Endometrial microvascular endothelial cells (primary cell): ENCODE results near the gene RASAL2. TPM values are rescaled to one million over a fixed set of nuclear protein-coding genes. Genes with fewer than 3 reads are reported as not detected.
"Not testable (repeated sequence)": the region's sequence is repeated elsewhere in the genome, so short reads cannot be mapped to it uniquely, and the experiment has no call there.

Source experiments
- in situ Hi-C: cut with HindIII; loops from 2 replicates; pipeline ENCODE4 v1.10.0; 2017; ENCODE audit warnings: low sequenced_read_pairs, low pct_unique_long_range_greater_than_20kb; ENCODE audit errors: inconsistent ontology term
- total RNA-seq: library from RNA; depleted of rRNA; stranded (reverse); fragments of >200 nt; gene quantifications from one replicate; pipeline ENCODE4 v1.2.3, GENCODE V29; 2015; ENCODE audit errors: inconsistent ontology term

The RASAL2 gene
- total RNA-seq, 1 donor from 2014 or later, result 11.8 TPM

DNA sequence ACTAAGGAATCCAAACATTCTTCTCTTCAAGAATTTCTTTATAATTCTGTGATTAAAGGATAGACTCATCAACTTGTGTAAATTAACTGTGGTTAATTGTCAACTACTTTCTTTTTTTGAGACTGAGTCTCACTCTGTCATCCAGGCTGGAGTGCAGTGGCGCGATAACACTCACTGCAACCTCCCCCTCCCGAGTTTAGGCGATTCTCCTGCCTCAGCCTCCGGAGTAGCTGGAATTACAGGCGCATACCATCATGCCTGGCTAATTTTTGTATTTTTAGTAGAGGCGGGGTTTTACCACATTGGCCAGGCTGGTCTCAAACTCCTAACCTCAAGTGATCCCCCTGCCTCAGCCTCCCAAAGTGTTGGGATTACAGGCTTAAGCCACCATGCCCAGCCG is 296.4 kb downstream of the RASAL2 start:
- in situ Hi-C loops, result not testable (repeated sequence)

DNA sequence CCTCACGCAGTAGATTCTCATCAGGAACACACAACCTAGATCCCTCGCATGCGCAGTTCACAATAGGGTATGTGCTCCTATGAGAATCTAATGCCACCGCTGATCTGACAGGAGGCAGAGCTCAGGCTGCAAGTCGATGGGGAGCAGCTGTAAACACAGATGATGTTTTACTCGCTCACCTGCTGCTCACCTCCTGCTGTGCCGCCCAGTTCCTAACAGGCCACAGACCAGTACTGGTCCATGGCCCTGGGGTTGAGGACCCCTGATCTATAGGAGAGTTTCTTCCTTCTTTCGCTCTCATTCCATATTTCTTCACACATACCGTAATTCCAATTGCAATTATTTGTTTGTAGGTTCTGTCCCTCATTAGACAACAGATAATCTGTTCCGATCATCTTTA is 299.5 kb downstream of the RASAL2 start:
- in situ Hi-C loops, result no loop called here

DNA sequence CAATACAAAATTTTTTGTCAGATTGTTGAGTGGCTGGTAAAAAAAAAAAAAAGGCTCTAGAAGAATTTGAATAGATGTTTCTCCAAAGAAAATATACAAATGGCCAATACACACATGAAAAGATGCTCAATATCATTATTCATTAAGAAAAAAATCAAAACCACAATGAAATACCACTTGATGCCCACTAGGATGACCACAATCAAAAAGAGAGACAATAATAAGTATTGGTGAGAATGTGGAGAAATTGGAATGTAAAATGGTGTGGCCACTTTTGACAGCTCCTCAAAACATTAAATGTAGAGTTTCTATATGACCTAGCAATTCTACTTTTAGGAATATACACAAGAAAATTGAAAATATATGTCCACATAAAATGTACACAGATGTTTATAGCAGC is 302.9 kb downstream of the RASAL2 start:
- in situ Hi-C loops, result no loop called here

DNA sequence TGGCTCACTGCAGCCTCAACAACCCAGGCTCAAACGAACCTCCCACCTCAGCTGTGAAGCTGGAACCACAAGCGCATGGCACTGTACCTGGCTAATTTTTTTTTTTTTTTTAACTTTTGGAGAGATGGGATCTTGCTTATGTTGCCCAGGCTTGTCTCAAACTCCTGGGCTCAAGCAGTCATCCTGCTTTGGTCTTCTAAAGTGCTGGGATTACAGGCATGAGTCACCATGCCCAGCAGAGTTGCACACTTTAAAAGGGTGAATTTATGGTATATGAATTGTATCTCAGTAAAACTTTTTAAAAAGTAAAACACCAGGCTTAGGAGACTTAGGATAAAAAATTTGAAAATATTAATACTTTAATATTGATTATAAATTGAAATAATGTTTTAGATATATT is 303.8 kb downstream of the RASAL2 start:
- in situ Hi-C loops, result no loop called here

DNA sequence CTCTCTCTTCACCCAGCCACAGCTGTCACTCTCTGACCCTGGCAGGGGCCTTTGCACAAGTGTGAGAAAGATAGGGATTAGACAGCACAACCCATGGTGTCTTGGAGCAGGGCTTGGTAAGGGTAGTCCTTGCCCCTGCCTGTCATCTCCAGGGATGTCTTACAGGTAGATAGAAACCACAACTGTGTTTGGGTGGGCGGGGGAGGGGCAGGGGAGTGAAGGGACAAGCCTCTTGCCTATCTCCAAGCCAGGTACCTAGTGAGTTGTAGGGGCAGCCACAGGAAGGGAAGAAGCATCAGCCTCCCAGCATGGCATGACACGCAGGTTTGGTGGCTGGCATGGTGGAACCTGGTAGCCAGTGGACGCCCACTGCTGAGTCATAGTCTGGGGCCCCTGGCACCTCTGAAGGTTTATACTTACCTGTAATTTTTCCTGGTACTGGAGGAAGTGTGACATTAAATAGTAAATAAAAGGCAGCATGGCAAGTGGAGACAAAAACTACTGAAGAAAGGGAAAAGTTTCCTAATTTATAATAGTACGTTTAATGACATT is 305.3 kb downstream of the RASAL2 start:
- in situ Hi-C loops, result no loop called here

DNA sequence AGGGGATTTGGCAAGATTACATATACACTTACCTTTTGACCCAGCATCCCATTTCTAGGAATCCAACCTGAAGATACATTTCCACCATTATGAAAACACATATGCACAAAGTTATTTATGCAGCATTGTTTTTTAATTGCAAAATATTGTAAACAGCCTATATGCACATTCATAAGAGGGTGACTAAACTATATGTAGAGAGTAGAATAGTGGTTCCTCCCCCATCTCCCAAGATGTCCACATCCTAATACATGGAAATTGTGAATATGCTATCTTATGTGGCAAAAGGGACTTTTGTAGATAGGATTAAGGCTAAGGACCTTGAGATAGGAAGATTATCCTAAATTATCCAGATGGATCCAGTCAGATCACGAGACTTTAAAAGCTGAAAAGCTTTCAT is 311.2 kb downstream of the RASAL2 start:
- in situ Hi-C loops, result no loop called here

DNA sequence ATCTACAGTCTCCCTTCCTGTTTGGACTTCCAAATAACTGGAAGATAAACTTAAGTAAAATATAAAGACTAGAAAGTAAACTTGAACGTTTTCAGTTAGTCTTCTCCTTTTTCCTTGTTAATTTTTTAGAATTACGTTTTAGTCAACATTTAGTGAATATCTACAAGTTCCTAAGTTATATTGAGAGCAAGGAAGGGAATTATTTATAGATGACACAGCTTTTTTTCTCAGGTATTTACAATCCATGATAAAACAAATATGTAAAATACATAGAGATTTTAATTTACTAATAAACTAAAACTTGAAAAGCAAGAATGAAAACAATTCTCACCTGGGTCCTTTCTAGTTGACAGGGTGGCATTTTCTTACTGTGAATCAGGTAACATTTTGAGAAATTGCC is 313.3 kb downstream of the RASAL2 start:
- in situ Hi-C loops, result no loop called here

- in situ Hi-C loops, result no loop called here
Measured at GRCh38 chr1:178407655-178408054, 313.8 kb downstream of the RASAL2 start.

GRCh38 chr1:178408871-178409270 is 315.0 kb downstream of the RASAL2 start:
- in situ Hi-C loops, result no loop called here

DNA sequence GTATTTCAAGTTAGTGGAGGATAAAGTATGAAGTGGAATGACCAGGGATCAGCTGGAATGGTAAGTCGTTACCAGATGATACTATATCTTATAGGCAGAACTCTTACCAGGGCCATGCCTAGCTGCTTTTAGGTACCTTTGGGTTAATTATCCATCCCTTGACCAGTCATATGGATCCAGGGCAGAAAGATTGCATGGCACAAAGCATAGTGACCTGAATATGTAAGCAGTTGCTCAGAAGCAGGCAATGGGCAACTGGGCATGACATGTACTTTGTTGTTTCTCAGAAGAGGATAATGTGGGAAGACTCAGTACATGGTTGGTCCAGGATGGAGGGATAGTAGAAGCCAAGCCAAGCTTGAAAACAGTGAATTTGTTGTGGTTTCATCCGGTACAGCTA is 315.6 kb downstream of the RASAL2 start:
- in situ Hi-C loops, result no loop called here

DNA sequence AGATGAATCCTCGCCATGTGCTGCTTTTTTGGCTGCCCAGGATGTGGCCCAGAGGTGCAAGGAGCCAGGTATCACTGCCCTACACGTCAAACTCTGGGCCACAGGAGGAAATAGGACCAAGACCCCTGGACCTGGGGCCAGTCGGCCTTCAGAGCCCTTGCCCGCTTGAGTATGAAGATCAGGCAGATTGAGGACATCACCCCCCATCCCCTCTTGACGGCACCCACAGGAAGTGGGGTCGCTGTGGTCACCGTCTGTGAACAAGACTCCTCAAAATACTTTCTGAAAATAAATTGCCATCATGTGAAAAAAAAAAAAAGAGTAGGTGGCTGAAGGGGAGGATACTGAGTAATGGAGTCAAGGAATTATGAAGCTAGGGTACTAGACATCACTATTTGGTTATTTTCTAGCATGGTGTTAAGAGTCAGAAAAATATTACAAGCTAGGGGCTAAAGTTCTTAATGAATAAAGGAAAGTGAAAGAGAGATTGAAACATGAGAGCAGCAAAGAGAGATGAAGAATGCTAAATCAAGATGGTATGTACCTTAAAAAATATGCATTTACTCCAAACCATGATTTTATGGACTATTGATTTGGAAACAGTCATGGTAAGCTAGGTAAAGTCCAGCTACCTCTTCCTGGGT is 318.0 kb downstream of the RASAL2 start:
- in situ Hi-C loops, result no loop called here

DNA sequence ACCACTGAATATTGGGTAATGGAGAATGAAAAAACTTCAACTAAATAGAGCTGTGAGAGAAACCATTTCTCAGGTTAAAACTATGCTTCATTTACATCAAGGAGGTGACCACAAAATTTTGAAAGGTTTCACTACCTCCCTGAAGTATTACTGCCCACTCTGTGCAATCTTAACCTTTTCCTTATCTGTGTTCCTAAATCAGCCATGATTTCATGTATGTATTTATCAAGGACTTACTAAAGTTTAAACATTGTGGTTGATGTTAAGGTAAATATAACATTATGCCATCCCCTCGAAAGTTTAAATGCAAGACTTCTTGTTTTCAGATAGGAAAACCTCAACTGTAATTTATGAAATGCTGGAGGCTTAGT is 318.5 kb downstream of the RASAL2 start:
- in situ Hi-C loops, result no loop called here

DNA sequence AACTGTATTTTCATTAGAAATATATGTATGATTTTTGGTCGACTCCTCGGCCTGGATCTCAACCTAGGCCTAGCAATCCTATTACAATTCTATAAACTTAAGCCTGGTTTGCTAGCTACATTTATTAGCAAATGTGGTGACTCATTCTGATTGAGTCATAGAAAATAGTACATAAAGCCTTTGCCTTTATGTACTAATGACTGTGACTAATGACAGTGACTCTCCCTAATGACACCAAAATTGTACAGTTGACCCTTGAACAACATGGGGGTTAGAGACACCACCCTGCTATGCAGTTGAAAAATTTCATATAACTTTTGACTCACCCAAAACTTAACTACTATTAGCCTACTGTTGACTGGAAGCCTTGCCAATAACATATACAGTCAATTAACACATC is 324.0 kb downstream of the RASAL2 start:
- in situ Hi-C loops, result no loop called here

DNA sequence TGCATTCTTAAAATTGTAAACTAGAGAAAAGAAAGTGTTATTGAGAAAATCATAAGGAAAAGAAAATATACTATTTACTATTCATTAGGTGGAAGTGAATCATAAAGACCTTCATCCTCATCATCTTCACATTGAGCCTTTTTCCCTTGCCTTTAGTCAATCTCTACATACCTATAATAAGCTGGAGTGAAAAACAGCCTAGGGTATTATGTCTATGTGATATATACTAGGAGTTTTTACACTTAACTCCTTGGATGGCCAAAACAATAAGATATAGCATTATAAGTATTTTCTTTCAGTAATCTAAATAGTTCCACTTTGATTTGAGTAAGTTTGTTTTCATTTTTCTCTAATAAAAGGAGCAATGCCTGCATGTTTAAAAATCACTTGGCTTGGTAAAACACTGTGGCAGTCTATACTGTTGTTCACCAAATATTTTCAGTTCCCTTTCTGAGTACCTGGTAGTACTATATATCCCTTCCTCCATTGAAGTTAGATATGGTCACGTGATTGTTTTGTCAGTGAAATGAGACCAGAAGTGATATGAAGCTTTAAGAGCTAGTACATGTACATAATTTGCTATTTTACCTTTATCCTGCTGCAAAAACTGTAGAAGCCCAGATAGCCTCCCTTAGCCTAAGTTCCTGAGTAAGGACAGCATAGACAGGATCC is 324.5 kb downstream of the RASAL2 start:
- in situ Hi-C loops, result no loop called here

DNA sequence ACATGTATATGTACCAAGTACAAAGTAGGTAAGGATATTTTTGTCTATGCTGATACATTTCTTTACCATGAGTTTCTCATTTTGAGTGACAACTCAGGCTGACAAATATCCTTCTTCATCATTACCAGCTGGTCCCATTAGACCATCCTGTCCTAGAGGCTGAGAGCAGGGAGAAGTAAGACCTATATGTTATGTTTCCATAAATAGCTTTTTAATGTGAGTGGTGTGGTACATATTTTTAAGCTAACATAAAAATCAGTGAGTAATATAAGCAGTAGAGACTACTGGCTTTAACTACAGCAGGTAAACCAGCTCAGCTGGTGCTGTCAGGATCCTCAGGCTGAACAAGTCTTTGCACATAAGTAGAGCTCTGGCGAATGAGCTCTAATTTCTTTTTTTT is 340.5 kb downstream of the RASAL2 start:
- in situ Hi-C loops, result no loop called here

DNA sequence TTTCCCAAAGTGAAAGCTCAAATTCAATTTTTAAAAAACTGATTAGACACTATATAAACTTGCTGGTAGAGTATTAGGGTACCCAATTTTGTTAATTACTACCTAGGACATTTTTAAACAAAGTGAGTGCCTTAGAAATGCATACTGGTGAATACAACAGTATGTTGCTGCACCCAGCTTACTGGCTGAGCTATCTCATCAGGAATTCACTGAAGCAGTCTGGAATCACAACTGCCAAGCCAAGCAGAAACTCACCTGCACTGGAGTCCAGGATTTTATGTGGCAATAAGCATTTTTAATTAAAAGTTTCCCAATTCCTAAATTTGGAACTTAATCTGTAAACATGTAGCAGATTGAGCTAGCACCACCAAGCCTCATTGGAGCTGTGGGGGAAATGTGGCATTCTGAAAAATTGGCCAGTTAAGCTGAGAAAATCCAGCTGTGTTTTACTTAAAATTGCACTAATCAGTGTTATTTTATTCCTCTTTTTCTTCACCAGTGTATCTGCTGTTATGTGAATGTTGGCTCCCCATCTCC is 341.1 kb downstream of the RASAL2 start:
- in situ Hi-C loops, result no loop called here

- in situ Hi-C loops, result no loop called here
Measured at GRCh38 chr1:178436899-178437298, 343.0 kb downstream of the RASAL2 start.

GRCh38 chr1:178438432-178438831 is 344.5 kb downstream of the RASAL2 start:
- in situ Hi-C loops, result no loop called here

- in situ Hi-C loops, result no loop called here
Measured at GRCh38 chr1:178442925-178443324, 349.0 kb downstream of the RASAL2 start.

GRCh38 chr1:178450871-178451270 is 357.0 kb downstream of the RASAL2 start:
- in situ Hi-C loops, result no loop called here
